GM19455 (cell line): Measurements from ENCODE around the gene LRTM2.

Experiments
- ATAC-seq: cut with Tn5 transposase; IDR thresholded peaks from one replicate; pipeline ENCODE4 v1.9.1; 2021; ENCODE audit not compliant: unreplicated experiment

LRTM2 gene

GRCh38 chr12:1864456-1864855 lies 44.1 kb downstream of the LRTM2 start:
- ATAC-seq, result no peak

GRCh38 chr12:1864867-1865266 lies 44.5 kb downstream of the LRTM2 start:
- ATAC-seq, result no peak

- no peak for ATAC-seq
These were observed 45.0 kb downstream of the LRTM2 start for GRCh38 chr12:1865284-1865866.

- ATAC-seq, result no peak
These were observed 48.8 kb downstream of the LRTM2 start for GRCh38 chr12:1869145-1869544.

- ATAC-seq, result no peak
These were observed 49.7 kb downstream of the LRTM2 start for GRCh38 chr12:1870086-1870485.

GRCh38 chr12:1870998-1871917 lies 50.9 kb downstream of the LRTM2 start:
- no peak for ATAC-seq

- no peak for ATAC-seq
These were observed 51.6 kb downstream of the LRTM2 start for GRCh38 chr12:1872001-1872400.

- no peak for ATAC-seq
These were observed 52.1 kb downstream of the LRTM2 start for GRCh38 chr12:1872448-1872847.

- no peak for ATAC-seq
These were observed 53.5 kb downstream of the LRTM2 start for GRCh38 chr12:1873531-1874510.

- ATAC-seq, result no peak
These were observed 55.2 kb downstream of the LRTM2 start for GRCh38 chr12:1875608-1876007.

GRCh38 chr12:1876086-1876485 lies 55.7 kb downstream of the LRTM2 start:
- ATAC-seq, result no peak

- no peak for ATAC-seq
These were observed 57.0 kb downstream of the LRTM2 start for GRCh38 chr12:1877169-1877878.

- ATAC-seq, result no peak
These were observed 57.8 kb downstream of the LRTM2 start for GRCh38 chr12:1878214-1878613.

- no peak for ATAC-seq
These were observed 58.3 kb downstream of the LRTM2 start for GRCh38 chr12:1878695-1879094.

GRCh38 chr12:1879633-1880032 lies 59.3 kb downstream of the LRTM2 start:
- no peak for ATAC-seq

- ATAC-seq, result no peak
These were observed 59.9 kb downstream of the LRTM2 start for GRCh38 chr12:1880153-1880845.

- ATAC-seq, result no peak
These were observed 60.5 kb downstream of the LRTM2 start for GRCh38 chr12:1880876-1881275.

- no peak for ATAC-seq
These were observed 60.9 kb downstream of the LRTM2 start for GRCh38 chr12:1881301-1881700.

- ATAC-seq, result no peak
These were observed 61.6 kb downstream of the LRTM2 start for GRCh38 chr12:1881936-1882335.

GRCh38 chr12:1882405-1882804 lies 62.0 kb downstream of the LRTM2 start:
- no peak for ATAC-seq
